SW480 (cell line): ENCODE results near the gene IPPK.

Source experiments
- DNase-seq: peaks from one replicate; pipeline ENCODE4 v3.0.0-alpha.2; 2016; ENCODE audit warnings: low spot score

The IPPK gene

DNA sequence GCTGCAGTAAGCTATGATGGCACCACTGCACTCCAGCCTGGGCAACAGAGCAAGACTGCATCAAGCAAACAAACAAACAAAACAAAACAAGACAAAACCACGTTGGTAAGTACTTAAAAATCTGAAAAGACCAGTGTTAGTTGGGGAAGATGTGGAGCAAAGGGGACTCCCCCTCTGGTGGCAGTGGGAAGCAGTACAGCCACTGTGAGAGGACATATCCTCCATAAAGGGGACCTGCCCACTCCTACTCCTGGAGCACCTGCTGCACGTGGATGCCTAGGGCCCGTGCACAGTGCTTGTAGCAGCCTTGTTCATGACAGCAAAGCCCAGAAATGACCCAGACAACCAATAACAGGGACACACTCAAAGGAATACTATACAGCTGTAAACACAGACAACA lies 17.0 kb upstream of the IPPK start:
- peak; percentile 21 for DNase-seq

DNA sequence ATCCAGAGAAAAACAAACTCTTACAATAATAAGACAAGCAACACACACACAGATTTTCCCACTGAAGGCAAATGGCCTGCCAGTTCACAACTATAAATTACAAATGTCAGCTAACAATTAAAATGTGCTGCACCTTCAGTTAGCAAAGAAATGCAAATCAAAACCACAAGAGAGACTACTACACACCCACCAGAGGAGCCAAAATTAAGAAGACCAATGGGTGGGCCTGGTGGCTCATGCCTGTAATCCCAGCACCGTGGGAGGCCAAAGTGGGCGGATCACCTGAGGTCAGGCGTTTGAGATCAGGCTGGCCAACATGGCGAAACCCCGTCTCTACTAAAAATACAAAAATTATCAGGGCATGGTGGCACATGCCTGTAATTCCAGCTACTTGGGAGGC lies 15.1 kb upstream of the IPPK start:
- no peak for DNase-seq

DNA sequence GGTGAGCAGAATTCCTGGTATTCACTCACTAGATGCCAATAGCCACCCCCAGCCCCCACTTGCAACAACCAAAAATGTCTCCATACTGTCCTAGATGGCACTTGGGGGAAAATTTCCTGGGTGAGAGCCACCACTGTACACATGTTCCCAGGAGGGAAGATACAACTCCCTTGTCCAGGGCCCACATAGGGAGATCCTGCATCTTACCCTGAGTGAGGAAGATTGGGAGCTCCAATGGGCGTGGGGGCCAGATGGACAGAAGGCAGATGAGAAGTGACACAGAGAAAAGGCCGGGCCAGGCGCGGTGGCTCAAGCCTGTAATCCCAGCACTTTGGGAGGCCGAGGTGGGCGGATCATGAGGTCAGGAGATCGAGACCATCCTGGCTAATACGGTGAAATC lies 12.3 kb upstream of the IPPK start:
- no peak for DNase-seq

DNA sequence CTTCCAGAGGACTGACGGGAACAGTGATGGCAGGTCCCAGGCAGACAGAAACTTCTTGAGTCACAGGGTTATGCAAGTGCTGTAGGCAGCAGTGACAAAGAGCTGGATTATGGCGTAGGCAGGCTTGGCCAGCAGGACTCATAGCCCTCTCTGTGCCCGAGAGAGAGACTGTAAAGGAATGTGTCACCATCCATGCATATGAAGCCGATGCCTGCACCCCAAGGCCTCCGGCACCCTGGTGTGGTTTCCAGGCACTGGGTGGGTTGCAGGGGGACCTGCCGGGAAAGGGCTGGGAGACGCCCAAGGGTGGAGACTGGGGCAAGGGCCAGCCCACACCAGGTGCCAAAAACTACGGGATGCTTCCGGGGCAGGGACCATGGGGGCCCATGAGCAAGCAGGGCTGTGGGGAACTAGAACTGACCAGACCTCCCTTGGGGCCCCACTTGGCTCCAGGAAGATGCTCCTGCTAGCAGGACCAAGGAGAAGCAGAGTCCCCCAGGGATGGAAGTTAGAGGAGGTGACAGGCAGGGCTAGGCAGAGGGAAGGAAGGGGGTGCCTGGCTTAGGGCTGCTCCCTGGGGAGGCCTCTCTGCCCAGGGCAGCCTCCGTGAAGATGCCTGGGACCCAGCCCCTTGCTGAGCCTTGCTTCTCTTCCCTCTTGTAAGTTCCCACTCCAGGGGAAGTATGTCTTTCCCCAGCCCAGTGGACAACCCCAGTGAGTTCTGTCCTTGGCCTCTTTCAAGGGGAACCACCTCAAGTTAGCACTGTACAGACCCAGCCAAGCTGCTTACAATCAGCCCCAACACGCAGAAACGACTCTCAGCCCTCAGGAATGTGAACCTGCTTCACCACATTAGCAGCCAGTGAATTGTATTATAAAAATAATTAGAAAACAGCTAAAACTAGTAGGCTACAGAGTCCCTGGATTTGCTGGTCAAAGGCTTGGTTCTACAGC lies 10.5 kb upstream of the IPPK start:
- no peak for DNase-seq

DNA sequence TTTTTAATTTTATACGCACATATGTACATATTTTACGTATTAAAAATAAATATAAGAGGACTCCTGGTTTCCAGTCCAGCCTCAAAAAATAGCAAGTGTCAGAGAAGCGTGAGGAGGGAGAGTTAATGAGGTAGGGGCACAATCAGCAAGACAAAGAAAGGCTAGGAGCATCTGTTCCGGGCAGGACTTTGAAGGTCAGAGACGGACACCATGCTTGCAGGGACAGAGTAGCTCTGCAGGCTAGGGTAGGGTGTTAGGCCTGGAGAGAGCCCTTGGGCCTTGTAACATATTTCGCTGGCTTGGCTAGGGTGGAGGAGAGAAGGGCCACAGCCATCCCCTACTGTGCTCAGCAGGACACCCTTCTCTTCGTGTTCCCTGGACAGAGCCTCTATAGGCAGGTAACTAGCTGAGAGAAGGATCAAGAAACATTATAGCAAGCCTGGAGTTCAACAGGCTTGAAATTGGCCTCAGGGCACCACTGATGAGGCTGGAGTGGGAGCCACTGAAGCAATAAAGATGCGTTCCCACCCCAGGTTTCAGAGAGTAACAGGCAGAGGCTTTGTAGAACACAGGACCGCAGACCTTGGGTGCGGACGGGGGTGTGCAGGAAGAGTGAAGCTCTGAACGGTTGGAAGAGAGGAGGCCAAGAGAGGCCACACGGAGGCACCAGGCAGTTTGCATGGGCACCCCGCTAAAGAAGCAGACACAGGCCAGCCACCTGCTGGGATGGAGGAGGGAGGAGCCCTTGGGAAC lies 9.7 kb upstream of the IPPK start:
- DNase-seq = no peak

DNA sequence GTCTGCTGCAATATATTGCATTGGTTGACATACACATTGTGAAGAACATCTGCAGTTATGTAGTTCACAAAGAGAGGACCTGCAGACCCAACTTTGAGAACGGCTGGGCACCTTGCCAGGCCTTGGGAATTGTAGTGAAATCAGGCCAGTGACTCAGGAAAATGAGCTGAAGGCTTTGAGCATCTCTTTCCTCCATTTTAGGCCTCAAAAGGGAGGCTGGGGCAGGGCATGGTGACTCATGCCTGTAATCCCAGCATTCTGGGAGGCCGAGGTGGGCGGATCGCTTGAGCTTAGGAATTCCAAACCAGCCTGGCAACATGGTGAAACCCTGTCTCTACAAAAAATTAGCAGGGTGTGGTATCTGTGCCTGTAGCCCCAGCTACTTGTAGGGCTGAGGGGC lies 1.4 kb upstream of the IPPK start:
- DNase-seq = peak; percentile 39

DNA sequence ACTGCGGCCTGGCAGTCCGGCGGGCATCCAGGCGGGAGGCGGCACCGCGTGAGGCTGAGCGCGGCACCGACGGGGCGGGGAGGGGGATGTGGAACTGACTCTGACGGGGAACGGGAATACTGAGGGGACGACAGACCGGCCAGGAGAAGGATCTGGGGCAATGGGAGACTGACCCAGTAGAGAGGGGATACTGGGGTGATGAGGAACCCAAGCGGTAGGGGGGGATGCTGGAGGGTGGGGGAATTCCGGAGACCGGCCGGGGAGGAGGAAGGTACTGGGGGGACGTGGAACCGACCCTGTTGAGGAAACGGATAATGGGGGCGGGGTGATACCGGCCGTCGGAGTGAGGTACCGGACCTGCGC lies 423 bp downstream of the IPPK start:
- no peak for DNase-seq

DNA sequence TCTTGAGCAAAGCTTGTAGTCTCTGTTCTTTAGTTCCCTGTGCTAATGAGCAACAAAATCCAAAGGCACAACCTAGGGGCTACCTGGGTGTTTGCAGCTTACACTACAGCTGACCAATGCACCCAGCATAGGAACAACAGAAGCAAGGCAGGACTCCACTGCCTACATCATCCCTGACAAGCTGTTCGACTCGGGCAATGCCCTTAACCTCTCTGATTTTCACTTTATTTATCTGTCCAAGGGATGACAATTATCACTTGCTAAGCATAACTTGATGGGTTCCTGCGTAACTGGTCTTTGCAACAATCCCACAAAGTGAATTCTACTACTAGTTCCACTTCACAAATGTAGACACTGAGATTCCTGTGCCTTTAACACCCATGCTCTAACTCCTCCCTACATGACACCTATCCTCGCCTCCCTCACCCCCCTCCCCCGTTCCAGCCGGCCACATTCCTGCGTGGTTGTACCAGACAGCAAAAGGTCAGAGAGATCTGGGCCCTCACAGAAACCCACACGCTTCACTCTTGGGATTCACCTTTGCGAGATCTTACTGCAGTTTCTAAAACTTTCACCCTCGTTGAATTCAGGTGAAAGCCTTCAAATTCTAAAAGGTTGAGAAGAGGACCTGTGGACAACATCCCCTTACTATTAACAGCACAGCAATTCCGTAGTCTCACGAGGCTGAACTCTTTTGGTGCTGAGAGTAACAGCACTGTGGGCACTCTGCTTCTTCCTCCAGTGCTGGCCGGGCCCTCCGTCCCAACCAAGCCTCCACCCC lies 995 bp downstream of the IPPK start:
- peak; percentile 62 for DNase-seq

DNA sequence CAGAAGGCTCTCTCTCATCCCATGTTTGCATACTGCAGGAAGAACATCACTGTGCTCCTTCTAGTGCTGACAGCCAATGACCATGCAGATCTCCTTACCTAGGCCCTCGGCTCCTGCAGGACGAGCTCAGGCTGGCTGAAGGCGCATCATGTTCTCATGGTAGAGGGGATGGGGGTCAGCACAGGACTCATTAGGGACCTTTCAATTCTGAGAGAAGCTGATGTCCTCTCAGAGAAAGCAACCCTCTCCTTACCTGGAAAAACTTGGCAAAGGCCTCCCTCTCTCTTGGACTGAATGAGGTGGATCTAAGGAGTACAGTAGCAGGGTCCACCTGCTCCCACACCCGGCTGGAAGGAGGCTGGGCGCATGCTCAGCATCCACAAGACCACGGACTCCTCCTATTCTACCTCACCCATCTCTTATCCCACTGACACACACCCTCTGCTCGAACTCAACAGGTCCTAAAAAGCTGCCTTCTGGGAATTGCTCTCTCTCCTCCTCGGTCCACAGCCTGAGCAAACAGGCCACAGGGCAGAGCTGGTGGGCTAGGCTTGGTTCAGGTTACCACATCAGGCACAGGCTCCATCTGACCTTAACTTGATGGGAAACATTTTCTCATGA lies 2.9 kb downstream of the IPPK start:
- no peak for DNase-seq

DNA sequence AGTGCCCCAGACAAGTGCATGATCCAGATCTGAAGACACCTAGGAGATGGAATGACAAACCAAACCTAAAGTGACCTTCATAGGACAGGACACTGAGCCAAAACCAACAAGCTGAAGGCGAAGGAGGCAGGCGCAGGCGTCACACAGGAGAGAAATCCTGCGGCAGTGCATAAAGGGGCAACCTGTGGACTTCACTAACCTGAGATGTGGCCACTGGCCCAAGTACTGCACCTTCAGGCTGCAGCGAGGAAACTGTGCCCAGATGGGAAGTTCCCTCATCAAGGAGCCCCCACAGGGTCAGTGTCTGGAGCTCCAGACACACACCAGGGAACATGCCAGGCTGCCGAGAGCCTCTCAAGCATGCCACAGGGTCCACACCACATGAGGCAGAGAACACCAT lies 3.7 kb downstream of the IPPK start:
- DNase-seq = no peak

DNA sequence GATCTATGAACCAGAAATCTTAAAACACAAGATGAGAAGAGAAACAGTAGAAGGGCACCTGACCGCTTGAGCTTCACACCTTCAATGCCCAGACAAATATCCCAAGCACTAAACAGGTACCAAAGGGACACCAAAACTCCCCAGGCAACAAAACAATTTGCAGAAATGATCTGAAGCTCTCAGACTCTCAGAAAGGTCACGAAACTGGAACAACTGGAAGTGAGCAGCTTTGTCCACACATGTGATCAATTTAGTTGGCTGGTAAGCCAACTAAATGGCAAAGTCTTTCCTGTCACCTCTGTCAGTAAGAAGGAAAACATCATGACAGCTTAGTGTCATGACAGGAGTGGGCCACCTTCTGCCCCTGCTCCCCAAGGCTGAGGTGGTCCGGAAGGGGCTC lies 4.1 kb downstream of the IPPK start:
- DNase-seq = no peak

DNA sequence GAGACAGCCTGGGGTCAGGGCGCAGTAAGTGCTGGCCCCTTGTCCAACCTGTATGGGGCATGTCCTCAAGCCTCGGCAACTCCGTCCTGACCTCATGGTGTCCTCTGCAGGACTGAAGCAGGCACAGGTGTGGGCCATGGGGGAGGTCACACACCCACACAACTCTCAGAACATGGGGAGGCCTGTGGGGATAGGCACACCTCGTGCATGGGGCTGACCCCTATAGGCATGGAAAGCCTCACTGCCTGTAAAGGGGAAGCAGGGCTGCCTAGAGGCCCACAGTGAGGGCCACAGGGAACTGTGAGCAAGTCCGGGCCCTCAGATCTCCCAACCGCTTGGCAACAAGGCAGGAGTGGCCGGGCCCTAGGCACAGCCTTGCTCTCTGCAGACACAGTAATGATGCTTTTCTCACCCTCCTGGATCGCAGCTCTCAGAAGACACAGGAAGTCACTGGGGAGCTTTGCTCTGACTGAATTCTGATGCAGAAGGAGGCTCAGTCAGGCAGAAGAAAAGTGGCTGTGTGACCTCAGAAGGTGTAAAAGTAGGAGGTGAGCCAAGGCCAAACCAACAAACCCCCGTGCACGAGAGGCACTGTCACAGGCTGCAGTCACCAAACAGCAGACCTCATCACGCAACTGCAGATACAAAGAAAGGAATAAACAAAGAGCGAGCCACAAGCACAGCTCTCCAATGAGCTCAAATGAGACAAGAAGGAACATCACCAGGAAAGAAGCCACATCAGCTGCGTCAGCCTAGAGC lies 5.4 kb downstream of the IPPK start:
- DNase-seq = no peak

DNA sequence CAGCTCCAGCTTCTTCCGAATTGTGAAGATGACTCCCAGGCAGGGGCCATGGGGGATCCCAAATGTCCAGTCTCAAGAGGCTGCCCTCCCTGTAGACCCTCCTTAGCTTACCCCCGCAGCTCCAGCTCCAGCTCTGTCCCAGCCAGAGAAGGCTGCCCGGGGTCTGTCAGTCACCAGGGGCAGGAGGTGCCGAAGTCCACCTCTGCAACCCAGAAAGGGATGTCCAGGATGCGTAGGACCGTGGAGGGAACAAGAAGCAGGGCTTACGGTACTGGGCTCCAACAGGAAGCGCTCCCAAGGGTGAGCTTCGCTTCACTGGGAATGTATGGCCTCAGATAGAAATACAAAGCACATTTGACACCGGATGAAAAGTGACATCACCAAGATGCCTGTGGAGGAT lies 6.0 kb downstream of the IPPK start:
- no peak for DNase-seq

DNA sequence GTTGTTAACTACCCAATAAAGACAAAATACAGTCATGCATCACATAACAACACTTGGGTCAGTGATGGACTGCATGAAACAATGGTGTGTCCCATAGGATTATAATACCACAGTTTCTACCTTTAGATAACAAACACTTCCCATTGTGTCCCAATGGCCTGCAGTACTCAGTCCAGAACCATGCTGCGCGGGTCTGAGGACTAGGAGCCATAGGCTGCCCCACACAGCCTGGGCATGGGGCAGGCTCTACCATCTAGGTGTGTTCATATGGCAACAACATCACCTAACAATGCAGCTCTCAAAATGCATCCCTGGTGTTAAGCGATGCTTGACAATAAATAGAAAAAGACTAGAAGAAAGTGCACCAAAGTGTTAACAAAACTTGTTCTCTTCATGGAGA lies 6.8 kb downstream of the IPPK start:
- no peak for DNase-seq

DNA sequence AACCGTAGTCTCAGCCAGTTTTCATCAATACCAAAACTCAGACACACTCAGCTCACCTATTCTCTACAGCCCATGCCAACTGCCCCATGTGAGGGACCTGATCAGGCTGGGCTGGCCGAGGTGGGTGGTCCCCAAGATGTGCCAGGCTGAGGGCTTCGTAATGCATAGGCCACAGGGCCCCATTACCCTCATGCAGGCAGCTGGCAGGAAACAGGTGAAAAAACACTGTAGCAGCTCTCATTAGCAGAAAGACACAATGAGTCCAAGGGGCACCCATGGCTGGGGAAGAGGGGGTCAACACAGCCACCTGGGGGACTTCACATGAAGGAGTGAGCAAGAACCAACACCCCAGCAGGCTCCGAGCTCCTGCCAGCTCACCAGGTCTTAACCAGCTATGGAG lies 8.2 kb downstream of the IPPK start:
- no peak for DNase-seq

DNA sequence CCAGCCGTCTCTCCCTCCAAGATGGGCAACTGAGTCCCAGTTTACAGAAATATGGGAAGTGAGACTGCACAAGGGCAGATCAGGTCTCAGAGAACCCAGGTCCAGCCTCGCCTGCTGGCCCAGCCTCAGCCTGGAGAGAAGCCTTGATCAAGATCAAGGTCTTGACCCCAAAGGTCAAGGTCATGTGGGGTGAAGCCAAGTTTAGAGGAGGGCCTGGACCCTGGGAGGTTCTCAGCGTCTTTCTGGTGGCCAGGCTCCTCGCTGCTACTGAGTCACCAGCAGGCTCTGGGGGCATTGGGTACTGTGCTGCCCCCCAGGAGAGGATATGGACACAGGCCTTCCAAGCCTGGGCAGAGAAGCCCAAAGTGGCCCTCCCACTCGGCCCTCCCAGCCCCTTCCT lies 8.8 kb downstream of the IPPK start:
- DNase-seq = no peak

DNA sequence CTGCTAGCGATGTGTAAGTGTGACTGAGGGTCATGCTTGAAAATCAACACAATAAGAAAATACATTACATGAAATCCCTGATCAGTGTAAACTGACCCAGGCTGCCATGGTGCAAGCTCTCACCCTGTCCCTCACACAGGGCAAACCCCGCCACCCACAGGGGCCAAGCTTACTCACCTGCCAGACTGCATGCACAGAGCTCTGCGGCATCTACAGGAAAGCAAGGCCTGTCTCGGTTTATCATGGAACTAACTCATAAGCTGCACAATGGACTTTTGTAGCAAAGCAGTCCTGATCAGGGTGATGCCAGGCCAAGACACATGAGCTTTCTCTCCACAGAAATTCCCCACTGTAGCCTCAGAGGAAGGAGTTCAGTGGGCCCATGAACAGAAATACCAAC lies 9.7 kb downstream of the IPPK start:
- no peak for DNase-seq

DNA sequence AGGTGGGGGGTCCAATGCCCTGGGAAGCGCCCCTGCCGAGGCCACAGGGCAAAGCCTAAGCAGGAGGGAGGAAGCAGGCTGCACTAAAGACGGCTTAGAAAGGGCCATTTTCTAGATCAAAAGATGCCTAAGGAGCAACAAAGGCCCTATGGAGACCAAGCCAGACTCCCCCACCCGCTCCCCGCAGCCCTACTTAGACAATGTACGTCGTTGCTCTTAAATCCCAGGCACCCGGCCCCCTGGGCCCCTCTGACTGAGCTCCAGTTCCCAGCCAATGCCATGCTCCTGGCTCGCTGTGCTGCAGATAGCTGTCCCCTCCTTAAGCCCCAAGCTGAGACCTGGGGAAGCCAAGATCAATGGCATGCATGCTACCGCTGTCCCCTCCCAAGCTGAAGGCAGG lies 10.3 kb downstream of the IPPK start:
- DNase-seq = no peak

DNA sequence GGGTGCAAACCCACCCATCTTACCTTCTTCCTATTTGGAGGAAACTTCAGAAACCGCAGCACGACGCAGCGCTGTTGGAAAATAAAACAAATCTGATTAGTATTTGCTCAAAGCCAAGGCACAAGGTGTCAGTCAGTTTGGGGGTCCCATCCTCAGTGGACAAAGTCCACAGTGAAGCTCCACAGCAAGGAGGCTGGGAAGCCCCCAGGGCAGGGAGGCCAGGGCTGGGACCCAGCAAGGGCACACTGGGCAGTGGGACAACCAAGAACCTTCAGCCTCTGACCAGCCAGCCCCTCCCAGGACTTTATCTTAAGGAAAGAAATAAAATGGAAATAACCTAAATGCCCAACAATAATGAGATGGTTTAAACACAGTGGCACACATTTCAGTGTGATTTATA lies 11.3 kb downstream of the IPPK start:
- no peak for DNase-seq

DNA sequence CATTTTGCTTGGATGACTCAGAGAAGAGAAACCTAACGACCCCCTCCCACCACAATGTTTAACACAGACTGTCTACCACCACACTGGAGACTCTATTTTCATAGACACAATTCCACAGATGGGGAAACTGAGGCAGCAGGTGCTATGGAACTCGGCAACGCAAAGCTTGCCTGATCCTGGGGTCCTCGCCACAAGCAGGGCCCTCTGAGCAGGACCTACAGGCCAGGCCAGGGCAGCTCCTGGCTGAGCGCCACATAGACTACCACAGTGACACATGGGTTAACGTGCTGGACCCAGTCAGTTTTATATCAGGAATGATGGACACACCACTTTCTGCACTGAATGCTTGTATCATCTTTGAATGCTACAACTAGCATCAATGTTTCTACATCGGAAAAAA lies 11.8 kb downstream of the IPPK start:
- no peak for DNase-seq

DNA sequence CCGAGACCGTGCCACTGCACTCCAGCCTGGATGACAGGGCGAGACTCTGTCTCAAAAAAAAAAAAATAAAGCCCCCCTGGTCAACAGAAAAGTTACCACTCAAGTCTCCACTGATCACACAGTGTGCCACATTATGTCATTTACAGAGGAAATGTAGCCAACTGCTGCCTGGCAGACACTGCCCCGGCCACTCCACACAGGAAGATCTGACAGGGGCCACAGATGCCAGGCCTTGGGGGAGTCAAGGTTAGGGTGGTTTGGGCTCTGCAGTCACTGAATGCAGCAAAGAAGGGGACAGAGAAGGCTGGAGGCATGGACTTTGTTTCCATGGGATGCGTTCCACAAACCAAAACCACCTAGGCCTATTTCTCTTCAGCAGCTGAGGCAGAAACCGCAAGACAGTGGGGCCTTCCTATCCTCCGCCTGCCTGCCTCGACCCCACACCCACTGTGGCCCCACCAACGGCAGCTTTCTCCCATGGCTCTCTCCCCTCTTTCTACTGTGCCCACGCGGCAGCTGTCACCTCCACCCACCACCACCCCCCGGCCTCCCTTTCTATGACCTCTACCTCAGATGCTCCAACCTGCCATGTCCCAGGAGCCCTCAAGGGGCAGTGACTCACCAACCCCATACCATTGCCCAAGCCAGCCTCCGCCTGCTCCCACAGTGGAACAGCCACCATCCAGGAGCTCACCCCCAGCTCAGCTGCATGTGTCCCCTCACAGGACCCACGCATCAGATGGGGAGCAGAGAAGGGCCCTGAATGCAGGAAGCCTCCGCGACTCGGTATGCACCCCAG lies 12.4 kb downstream of the IPPK start:
- no peak for DNase-seq
